LNCaP clone FGC (cell line): ENCODE data around the gene CDK8.

ENCODE experiments used
- DNase-seq: peaks from one replicate; pipeline ENCODE4 v3.0.0-alpha.2; 2011; ENCODE audit warnings: low read depth
- H3K4me3 ChIP-seq: 2 replicates; pipeline ENCODE4 v1.5.1; 2011; ENCODE audit warnings: mild to moderate bottlenecking, low read depth, low read length, control low read depth
- TF ChIP-seq, protein P1 (sequence below): IDR thresholded peaks from 2 replicates; pipeline ENCODE4 v1.5.1; 2012; ENCODE audit warnings: mild to moderate bottlenecking; ENCODE audit not compliant: control insufficient read depth, insufficient read depth; ENCODE audit errors: extremely low read depth

CDK8 gene

DNA sequence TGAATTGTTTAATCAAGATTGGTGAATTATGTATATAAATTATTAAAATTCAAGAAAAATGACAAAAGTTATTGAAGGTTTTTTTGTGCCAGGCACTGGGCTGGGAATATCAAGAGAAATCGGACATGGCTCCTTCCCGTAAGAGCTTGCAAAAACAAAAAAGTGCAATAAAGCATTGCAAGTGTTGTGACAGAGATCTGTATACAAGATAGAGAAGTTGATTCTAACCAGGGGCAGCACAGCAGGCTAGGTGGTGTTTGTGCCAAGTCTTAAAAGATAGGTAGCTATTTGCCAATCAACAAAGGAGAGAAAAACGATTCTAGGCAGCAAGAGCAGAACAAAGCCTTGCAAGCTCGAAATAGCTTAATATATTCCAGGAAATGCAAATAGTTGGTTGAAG lies 179.8 kb downstream of the CDK8 start:
- TF ChIP-seq, protein P1, sequence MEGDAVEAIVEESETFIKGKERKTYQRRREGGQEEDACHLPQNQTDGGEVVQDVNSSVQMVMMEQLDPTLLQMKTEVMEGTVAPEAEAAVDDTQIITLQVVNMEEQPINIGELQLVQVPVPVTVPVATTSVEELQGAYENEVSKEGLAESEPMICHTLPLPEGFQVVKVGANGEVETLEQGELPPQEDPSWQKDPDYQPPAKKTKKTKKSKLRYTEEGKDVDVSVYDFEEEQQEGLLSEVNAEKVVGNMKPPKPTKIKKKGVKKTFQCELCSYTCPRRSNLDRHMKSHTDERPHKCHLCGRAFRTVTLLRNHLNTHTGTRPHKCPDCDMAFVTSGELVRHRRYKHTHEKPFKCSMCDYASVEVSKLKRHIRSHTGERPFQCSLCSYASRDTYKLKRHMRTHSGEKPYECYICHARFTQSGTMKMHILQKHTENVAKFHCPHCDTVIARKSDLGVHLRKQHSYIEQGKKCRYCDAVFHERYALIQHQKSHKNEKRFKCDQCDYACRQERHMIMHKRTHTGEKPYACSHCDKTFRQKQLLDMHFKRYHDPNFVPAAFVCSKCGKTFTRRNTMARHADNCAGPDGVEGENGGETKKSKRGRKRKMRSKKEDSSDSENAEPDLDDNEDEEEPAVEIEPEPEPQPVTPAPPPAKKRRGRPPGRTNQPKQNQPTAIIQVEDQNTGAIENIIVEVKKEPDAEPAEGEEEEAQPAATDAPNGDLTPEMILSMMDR: no peak
- DNase-seq: no peak
- no peak overlapping the region for H3K4me3 ChIP-seq

GRCh38 chr13:26435171-26435570 lies 181.2 kb downstream of the CDK8 start:
- TF ChIP-seq, protein P1: no peak
- H3K4me3 ChIP-seq: no peak overlapping the region
- DNase-seq: no peak

- no peak for DNase-seq
- TF ChIP-seq, protein P1: no peak
- H3K4me3 ChIP-seq: no peak overlapping the region
Observed at GRCh38 chr13:26435646-26436045, 181.7 kb downstream of the CDK8 start.

DNA sequence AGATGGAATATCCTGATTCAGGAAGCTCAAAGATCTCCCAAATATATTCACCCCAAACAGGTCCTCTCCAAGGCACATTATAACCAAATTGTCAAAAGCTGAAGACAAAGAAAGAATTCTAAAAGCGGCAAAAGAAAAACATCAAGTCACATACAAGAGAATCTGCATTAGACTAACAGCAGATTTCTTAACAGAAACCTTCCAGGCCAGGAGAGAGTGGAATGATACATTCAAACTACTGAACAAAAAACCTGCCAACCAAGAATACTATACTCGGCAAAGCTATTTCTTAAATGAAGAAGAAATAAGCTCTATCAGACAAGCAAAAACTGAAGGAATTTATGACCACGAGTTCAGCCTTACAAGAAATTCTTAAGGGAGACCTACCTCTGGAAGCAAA lies 183.0 kb downstream of the CDK8 start:
- DNase-seq: no peak
- H3K4me3 ChIP-seq: no peak overlapping the region
- TF ChIP-seq, protein P1: no peak

- no peak overlapping the region for H3K4me3 ChIP-seq
- DNase-seq: no peak
- TF ChIP-seq, protein P1: no peak
Observed at GRCh38 chr13:26440111-26440510, 186.2 kb downstream of the CDK8 start.

- no peak overlapping the region for H3K4me3 ChIP-seq
- no peak for DNase-seq
- TF ChIP-seq, protein P1: no peak
Observed at GRCh38 chr13:26441476-26441875, 187.5 kb downstream of the CDK8 start.

GRCh38 chr13:26442541-26442940 lies 188.6 kb downstream of the CDK8 start:
- no peak overlapping the region for H3K4me3 ChIP-seq
- TF ChIP-seq, protein P1: no peak
- DNase-seq: no peak
